OCI-LY3 (cell line): ENCODE measurements around the gene GRAMD1A.

Experiments used
- CTCF ChIP-seq: fragments of 200-600, 300-600 bp; sonication (generic); IDR thresholded peaks from 2 replicates; pipeline ENCODE4 v1.5.1; 2014; ENCODE audit warnings: antibody characterized with exemption, low read length, low read depth
- EZH2phosphoT487 ChIP-seq: fragments of 200-600 bp; shearing (Covaris generic); IDR thresholded peaks from 2 replicates; pipeline ENCODE4 v1.6.1; 2018; ENCODE audit warnings: antibody characterized with exemption, mixed run types, low read depth

GRCh38 chr19:35025969-35026368, 25.8 kb downstream of the GRAMD1A start:
- no peak for TF ChIP-seq CTCF
- no peak for TF ChIP-seq EZH2phosphoT487
